Fibroblast of mammary gland (primary cell): ENCODE measurements around the gene MGAT5.

Experiments used
- DNase-seq: peaks from one replicate; pipeline ENCODE4 v3.0.0-alpha.2; 2010; ENCODE audit warnings: low read depth
- H3K4me3 ChIP-seq: 2 replicates; pipeline ENCODE4 v1.5.1; 2011; ENCODE audit warnings: low read depth, mild to moderate bottlenecking, low read length, moderate library complexity; ENCODE audit not compliant: control insufficient read depth
- TF ChIP-seq, protein P1 (sequence below): conservative IDR thresholded peaks from 2 replicates; pipeline ENCODE4 v1.5.1; 2011; ENCODE audit warnings: low read depth, low read length, inconsistent platforms; ENCODE audit not compliant: control insufficient read depth, insufficient read depth

MGAT5 gene

DNA sequence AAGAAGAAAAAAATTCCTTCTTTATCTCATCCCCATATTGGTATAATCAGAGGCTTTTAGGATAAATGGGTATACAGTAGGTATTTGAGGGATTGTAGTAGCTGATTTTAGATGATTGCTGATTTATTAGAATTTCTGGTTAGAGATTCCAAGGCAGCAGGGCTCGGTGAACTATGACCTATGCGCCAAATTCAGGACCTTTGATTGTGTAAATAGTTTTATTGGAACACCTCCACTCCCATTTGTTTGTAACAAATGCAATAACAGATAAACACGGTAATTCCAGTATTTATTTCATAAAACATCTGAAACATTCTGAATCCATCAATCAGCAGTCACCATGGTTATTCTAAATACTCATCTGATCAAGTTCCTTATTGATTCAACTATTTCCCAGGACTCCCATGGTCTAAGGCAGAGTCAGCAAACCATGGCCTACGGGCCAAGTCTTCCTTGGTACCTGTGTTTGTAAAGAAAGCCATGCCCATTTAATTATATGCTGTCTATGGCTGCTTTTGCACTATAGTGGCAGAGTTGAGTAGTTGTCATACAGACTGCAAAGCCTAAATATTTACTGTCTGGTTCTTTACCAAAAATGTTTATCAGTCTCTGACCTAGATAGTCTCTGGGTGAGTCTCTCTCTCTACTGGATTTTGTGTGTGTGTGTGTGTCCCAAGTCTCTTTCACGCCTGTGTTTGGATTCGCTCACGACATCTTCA, 4.3 kb downstream of the MGAT5 start:
- H3K4me3 ChIP-seq: no peak overlapping the region
- DNase-seq: no peak
- TF ChIP-seq, protein P1, sequence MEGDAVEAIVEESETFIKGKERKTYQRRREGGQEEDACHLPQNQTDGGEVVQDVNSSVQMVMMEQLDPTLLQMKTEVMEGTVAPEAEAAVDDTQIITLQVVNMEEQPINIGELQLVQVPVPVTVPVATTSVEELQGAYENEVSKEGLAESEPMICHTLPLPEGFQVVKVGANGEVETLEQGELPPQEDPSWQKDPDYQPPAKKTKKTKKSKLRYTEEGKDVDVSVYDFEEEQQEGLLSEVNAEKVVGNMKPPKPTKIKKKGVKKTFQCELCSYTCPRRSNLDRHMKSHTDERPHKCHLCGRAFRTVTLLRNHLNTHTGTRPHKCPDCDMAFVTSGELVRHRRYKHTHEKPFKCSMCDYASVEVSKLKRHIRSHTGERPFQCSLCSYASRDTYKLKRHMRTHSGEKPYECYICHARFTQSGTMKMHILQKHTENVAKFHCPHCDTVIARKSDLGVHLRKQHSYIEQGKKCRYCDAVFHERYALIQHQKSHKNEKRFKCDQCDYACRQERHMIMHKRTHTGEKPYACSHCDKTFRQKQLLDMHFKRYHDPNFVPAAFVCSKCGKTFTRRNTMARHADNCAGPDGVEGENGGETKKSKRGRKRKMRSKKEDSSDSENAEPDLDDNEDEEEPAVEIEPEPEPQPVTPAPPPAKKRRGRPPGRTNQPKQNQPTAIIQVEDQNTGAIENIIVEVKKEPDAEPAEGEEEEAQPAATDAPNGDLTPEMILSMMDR: no peak

DNA sequence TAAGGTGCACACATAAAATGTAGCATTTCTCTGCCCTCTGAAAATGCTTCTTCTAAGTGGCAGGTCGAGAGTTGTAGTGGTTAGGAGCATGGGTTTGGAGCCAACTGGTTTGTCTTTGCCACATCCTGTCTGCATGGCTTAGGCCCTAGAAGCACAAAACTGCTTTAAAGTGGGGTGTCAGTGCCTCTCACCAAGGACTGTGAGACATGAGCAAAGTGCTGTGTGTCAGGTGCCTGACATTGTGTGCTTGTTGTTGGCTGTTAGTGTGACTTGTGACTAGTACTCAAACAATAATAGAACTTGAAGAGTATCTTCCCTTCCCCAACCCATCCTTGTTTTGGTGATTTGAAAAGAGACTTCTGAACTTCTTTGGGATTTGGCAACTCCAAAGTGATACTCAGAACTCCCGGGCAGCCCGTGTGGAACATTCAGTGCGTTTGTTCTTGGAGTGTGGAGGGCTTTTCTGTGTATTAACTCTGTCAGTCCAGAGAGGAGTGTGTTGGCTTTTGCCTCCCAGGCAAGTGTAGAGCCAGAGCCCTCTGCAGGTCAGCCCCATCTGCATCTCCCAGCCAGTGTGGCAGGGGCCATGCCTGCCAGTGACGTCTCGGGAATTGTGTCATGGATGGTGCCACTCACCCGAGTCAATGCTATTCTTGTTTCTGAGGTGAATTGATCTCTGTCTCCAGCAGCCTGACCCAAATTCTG, 5.0 kb downstream of the MGAT5 start:
- TF ChIP-seq, protein P1: no peak
- no peak for DNase-seq
- no peak overlapping the region for H3K4me3 ChIP-seq

DNA sequence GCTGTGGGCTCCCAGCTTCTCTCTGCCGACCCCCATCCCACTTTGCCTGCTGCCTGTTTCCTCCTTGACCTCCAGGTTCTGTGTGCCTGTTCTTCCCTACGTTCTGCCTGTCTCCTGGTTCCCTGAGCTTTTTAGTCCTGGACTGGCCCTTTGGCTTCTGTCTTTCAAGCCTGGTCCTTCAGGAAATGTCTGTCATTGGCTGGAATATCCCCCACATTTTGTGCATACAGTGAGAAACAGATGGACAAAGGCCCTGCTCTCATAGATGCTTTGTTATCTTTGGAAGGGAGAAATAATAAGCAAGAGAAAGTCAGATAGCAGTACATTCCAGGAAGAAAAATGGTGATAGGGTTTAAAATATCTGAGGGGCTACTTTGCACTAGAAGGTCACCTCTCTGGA, 5.7 kb downstream of the MGAT5 start:
- TF ChIP-seq, protein P1: no peak
- H3K4me3 ChIP-seq: no peak overlapping the region
- DNase-seq: no peak

DNA sequence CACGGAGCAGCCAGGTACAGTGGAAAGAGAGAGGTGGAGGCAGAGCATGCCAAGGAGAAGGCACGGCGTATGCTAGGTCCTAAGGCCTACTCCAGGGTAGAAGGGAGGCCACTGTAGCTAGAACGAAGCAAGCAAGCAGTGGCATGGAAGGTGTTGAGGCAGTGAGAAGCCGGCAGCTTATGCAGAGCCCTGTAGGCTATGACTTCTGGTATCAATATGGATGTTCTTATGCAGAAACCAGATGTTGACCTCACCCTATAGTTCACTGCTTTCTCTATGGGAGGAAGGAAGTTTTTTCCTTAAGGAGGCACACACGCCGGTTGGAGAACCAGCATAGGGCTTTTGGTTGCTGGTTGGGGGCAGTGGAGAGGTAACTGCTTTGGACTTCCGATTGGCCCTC, 6.1 kb downstream of the MGAT5 start:
- TF ChIP-seq, protein P1: no peak
- no peak for DNase-seq
- H3K4me3 ChIP-seq: no peak overlapping the region

DNA sequence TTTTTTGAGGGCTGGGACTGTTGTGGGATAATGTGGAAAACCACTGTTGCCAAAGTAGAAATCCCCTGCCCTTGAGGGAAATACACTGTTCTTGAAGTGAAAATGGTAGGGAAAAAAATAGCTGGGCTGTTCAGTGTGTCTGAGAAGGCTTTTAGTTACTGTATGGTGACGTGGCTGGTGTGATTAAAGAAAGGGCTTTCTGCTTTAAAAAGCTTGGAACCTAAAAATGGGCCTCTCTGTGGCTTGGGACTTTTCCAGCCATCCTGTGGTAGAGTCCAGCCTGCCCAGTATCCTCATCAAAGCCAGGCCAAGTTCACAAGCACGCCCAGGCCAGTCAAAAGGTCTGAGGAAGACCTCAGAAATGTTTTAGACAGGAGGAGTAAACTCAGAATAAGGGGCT, 6.8 kb downstream of the MGAT5 start:
- DNase-seq: peak; percentile 97
- TF ChIP-seq, protein P1: no peak
- no peak overlapping the region for H3K4me3 ChIP-seq

DNA sequence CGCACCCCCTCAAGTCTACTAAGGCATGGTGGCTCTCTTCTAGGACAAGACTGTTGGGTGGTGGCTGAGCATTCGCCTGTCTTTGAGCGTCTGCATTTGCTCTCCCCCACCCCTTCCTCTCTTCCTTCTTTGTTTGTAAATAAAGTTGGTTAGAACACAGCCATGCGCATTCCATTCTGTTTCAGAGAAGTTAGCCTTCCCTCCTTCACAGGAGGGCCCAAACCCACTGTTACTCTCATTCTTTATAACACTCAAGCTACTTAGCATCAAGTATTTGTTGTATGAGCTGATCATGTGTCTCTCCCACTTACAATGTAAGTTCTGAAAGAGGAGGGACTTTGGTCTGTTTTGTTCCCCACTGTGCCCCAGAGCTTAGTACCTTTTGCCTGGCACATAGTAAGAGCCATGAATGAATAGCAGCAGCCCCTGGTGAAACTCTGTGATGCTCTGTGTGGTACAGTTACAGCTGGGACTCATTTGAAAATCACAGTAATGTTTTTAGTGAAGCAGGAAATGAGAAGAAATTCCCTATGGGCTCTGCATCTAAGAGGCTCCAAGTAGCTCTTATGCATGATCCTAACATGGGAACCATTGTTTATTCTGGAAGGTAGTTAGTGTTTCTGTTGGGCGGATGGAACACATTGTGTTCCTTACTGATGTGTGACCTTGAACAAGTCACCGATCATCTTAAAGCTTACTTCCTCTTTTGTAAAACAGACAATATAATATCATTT, 7.7 kb downstream of the MGAT5 start:
- DNase-seq: peak; percentile 91
- H3K4me3 ChIP-seq: no peak overlapping the region
- TF ChIP-seq, protein P1: no peak
